HG03565 (cell line): Measurements from ENCODE around the gene CCDC17.

ENCODE experiments used
- ATAC-seq: cut with Tn5 transposase; IDR thresholded peaks from one replicate; pipeline ENCODE4 v1.9.1; 2021; ENCODE audit warnings: mild to moderate bottlenecking, moderate library complexity; ENCODE audit not compliant: unreplicated experiment

Gene CCDC17

DNA sequence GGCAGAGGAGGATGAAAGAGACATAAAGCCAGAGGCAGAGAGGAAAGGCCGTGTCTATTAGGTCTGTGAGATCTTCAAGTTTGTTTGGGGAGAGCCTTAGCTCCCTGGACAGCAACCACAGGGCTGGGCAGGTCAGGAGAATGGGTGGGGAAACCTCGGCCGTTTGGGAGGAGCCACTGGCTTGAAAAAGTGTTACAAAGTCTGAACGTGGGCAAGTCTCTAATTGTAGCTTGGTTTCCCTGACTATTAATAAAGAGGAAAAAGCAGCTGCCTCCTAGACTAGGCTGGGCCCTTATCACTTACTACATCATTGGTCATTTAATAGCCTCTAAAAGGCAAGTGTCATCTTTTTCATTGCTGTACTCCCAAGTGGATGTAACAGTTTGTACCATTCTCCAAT lies at the start of gene CCDC17:
CCDC17 (minus strand) TSS at position 83 of the 400 bp plus-strand sequence. CDS start 145 bp downstream, outside the sequence.
- ATAC-seq, result no peak

DNA sequence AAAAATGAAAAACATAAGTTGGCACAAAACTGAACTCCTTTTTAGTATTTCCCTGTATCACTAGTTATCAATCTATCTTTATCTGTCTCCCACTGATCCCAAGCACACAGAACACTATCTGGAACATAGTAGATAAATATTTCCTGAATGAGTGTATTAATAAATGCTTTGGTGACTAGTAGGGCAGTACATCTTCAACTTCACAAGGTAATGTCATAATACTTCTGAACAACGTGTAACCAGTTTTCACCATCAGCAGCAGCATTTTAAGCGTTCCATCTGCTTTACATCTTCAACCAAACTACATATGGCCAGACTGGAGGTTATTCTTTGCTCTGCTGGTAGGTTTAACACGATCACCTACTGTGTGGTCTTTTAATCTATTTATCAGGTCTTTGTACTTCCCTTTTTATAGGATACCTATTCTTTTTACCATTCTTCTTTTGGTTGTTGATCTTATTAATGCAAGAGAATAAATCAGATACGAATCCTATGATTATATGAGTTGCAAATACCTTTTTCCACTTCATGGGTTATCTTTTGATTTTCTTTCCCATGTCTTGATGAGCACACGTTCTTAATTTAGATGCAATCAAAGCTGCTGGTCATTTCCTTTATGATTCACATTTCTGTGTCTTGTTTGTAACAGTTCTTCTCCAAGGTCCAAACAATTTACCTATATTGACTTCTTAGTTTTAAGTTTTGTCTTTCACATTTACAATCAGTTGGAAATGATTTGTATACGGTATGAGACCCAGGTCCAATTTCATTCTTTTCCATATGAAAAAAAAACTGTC lies 46.2 kb upstream of the CCDC17 start:
- no peak for ATAC-seq

DNA sequence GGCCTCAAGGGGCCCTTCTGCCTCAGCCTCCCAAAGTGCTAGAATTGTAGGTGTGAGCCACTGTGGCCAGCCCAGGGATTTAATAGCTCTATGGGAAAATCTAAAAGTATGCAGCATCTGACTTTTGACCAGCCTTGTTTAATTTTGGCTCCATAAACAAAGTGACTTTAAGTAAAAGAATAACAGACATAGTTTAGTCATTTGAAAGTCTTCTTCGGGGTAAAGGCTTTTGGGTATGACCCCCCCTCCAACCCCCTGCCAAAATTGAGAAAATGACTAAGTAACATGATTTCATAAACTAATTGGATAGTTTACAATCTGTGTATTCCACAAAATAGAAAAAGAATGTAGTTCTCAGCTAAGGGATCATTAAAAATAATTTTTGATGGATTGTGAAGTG lies 45.5 kb upstream of the CCDC17 start:
- no peak for ATAC-seq

DNA sequence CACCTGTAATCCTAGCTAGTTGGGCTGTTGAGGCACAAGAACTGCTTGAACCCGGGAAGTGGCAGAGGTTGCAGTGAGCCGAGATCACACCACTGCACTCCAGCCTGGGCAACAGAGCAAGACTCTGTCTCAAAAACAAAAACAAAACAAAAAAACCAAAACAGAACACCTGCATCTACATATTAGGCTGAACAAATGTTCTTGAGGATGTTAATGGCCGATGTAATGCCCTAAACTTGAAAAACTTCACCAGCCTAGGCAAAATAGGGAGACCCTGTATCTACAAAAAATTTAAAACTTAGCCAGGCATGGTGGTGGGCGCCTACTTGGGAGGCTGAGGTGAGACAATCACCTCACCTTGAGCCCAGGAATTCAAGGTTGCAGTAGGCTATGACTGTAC lies 44.7 kb upstream of the CCDC17 start:
- ATAC-seq, result no peak

DNA sequence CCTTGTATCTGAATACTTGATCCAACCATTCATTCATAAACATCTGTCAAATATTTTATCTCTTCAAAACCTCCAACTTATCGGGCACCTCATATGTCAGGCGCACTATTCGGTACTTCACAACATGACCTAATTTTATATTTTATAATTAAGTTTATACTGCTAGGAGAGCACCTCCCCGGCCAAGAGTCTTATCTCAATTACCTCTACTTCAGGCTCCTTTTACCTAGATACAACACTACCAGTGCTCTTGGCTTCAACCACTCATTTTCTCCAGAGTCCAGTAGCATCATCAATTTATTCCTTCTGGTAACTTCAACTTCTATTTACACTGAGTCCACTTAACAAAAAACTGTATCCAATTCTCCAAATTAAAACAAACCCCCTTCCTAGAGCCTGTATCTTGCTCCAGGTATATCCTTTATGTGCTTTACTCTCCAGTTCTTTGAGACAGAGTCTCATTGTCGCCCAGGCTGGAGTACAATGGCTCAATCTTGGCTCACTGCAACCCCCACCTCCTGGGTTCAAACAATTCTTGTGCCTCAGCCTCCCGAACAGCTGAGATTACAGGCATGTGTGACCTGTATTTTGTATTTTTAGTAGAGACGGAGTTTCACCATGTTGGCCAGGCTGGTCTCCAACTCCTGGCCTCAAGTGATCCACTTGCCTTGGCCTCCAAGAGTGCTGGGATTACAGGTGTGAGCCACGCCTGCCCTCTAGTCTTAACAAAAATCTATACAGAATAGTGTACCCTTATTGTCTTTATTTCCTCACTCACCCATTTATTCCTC lies 43.7 kb upstream of the CCDC17 start:
- no peak for ATAC-seq

DNA sequence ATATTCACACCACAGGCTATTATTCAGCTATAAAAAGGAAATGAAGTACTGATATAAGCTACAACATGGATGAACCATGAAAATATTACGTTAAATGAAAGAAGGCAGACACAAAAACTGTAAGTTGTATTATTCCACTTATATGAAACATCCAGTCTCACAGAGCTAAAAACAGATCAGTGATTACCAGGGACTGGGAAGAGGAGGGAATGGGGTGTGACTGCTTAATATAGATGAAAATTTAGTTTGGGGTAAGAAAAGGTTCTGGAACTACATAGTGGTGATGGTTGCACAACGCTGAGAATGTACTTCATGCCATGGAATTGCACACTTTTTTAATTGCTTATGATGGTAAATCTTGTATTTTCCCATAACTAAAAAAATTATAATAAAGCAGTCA lies 43.0 kb upstream of the CCDC17 start:
- ATAC-seq, result no peak

DNA sequence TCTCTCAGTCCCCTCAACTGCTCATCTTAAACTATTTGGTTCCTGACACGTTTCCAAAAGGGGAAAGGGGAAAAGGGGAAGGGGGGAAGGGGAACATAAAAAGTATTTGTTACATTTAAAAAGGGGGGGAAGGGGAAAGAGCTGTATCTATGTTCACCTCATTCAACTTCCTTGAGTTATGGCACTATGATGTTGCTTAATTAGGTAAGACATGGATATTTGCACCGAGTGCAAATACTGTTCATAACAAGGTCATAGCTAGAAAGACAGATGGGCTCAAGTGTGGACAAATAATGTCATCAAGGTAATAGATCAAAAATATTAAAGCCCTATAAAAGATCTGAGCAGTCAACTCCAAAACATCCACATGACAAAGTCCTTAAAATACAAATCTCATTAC lies 36.5 kb upstream of the CCDC17 start:
- ATAC-seq, result no peak

DNA sequence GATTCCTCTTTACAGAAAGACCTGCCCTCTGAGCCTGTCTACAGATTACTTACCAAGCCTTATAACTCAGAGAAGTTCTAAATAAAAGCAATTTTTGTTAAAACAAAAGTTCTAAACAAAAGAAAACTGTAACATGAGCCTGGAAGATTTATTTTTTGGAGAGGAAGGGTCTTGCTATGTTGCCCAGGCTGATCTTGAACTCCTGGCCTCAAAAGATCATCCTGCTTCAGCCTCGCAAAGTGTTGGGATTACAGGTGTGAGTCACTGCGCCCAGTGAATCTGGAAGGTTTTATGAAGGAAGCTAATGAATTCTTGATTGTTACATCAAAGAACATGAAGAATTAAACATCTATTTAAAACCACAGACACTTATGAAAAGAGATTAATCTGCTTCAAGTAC lies 35.4 kb upstream of the CCDC17 start:
- ATAC-seq, result no peak

DNA sequence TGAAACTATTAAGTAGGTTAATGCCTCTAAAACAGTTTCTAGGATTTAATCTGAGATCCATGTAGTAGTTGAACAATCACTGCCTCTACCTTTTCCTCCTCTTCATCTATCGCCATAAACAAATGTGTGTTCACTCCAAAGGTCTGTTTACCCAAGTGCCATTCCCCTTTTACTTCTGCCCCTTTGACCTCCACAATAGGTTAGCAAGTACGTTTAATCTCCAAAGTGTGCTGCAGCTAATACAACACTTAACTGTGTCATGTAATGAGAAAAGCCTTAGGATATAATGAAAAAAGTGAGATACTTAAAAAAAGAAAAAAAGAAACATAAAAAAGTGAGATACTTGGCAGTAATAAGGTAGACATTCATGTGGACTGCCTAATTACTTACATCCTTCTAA lies 34.3 kb upstream of the CCDC17 start:
- no peak for ATAC-seq

DNA sequence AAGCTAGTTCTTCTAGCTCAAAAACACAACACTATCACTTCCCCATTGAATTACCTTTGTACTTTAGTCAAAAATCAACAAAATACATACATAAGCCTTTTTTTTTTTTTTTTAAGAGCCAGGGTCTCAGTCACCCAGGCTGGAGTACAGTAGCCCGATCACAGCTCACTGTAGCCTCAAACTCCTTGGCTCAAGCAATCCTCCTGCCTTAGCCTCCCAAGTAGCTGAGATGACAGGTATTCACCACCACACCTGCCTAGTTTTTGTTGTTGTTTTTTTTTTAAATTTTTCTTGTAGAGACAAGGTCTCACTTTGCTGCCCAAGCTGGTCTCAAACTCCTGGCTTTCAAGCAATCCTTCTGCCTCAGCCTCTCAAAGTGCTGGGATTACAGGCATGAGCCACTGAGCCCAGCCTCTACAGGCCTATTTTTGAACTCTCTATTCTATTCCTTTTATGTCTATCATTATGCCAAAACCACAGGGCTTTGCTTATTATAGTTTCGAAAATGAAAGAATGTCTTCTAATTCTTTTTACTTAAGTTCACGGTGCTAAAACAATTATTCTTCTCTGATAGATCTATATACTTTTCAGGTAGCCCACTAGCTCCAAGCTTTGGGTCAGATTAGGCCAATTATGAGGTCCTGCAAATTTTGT lies 32.8 kb upstream of the CCDC17 start:
- no peak for ATAC-seq

DNA sequence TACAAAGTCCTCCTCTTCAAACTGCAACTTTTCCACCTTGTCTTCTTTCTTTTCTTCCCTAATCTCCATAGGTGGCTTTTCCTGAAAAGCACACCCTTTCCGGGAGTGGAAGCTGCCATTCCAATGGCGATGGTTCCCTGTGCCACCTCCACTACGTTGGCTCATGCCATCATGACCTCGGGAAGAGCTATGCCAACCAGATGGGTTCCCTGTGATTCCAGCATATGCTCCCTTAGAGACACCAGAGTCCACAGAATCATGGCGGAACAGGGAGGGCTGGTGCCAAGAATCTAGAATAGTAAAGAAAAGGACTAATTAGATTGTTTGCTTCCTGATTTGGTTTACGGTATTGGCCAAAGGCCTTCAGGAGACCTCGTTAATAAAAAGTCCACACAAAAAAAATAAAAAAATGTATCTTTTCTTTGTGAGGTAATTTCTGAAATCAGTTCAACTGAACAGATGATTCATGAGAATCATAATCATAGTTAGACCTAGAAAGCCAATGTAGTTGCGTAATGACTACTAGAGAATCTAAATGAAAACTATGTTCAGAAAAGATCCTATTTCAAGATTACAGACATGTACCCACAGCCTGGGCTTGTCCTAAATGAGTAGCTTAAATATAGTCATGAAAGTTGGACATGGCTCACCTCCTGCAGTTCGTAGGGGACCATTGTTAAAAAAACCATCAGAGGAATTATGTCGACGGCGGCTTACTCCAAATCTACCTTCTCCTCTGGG lies 30.9 kb upstream of the CCDC17 start:
- no peak for ATAC-seq

DNA sequence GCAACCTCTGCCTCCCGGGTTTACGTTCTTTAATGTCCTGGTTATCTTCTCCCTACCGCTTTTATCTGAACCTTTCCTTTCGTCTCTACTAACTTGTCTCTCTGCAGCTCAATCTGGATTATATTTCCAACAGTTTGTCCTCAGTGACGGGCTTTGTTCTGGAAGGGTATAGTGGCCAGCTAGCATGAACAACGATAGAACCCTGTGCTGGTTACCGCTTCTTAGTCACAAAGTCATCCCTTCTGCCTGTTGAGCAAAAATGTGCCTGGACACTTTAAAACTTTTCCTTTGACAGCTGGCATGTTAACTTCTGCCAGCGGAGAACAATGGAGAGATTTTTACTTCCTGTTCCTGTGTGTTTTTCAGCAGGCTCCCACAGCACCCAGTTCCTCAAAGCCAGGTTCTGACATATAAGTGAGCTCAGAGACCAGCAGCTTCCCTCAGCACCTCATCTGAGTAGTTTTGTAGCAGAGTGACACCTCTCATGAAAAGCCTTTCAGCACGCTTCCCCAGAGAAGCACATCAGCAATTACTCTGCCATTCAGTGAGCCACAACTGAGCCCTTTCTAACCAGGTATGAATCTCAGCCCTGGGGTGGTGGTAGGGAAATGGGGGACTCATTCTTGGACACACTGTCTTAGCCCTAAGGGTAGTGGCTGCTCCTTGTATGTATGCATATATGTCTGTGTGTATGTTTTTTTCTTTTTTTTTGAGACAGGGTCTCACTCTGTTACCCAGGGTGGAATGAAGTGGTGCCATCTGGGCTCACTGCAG lies 23.6 kb upstream of the CCDC17 start:
- no peak for ATAC-seq

DNA sequence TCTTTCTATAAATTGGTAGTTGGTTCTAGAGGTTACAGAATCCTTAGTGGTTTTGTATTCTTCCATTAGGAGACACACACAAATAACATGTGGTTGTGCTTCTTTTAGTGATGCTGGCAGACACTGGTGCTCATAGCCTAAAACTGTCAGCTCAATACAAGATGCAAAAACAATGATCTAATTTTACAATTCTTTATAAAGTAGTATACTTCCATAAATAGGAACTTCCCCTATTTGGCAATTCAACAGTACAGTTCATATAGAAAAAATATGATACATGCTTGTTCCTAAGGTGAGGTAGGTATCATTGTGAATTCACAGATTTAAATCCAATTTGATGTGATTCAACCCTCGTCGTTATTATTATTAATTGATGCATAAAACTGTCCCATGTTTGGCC lies 20.8 kb upstream of the CCDC17 start:
- no peak for ATAC-seq

DNA sequence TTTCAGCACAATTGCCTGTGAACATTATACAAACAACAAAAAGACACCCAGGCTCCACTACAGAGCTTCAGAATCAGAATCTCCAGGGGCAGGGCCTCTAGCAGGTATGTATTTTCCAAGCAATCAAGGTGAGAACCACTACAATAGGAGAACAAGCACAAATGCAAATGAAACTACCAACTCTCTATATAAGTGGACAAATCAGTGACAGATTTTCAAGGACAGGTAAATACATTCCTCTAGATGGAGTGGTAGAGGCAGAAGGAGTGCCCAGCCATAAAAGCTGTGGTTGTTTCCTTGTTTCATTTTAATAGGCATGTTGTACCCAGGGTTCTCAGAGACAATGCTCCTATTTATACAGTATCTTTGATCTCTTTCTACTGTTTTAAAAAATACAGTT lies 20.1 kb upstream of the CCDC17 start:
- ATAC-seq, result no peak

DNA sequence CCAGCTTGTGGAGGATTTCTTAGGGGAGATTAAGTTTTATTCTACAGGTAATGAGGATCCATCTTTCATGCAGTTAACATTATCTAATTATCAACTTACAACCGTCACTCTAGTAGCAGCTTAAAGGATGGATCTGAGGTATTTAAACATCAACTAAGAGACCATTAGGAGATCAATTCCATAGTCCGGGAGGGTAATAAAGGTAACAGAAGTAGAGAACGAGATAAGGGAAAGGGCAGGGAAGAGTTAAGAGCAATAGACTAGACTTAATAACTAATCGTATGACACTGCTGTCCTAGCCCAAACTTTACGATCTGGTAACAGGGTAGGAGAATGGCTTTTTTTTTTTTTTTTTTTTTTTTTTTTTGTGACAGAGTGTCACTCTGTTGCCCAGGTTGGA lies 19.5 kb upstream of the CCDC17 start:
- no peak for ATAC-seq

DNA sequence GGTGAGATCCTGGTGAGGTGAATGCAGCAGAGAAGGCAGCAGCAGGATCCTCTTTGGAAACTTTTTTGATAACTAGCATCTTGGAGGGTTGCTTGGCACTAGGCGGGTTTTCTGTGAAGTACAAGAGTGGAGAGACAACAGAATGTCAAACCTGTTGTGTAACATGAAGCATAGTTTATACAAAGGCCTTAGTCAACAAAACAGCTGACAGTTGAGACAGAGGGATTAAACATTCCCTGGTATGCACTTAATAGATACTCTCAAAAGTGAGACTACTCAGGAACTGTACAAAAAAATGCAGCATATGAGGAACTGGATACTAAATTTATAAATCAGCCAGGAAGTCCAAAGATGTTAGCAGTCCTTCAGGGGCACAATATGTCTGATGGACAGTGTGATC lies 16.4 kb upstream of the CCDC17 start:
- no peak for ATAC-seq

DNA sequence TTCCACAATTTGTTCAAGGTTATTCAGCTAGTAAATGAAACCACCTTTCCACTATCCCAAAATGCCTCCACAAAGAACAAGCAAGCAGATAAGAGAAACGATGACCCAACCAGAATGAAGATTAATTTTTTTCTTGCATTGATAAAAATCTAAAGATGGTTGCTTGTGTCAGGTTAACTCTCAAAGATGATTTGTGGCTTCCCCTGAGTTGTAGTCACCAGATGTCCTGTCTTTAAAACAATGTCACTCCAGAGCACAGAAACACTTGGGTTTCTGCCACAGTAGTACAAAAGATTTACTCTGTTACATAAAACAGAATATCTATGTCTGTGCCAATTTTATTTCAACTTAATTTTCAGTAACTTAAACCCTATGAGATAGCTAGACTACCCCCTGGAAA lies 11.4 kb upstream of the CCDC17 start:
- no peak for ATAC-seq

DNA sequence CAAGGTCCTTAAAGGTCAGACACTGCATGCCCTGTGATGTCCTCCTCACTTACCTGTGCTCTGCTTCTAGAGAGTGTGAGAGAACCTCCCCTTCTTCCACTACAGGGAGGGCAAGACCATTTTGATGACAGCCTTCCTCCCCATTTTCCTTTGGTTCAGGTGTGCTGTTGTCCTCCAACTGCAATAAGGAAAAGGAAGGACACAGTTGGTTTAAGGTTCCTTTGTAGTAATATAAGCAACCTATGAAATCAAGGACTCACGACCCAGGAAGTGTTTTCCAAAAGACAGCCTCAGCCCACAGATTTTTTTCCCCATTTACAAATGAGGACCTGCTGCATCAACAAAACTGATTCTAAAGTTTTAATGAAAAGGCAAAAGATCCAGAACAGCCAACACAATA lies 6.6 kb upstream of the CCDC17 start:
- ATAC-seq, result no peak

DNA sequence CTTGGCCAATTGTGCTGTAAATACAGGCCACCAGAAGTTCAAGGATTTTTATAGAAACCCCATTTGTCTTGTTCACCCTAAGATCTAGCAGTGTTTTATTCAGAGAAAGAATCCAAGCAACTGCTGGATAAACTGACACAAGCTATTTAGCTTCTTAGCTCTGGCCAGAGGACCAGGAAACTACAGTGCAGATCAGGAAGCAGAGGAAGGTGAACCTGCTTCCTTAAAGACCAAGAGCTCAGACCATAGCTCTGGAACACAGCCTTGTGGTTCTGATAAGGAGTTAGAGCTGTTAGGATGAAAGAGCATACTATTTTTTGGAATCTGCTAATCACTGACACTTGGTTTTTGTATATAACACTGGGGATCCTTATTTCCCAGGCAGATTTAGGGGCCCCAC lies 5.2 kb upstream of the CCDC17 start:
- ATAC-seq, result no peak
